Measurements from ENCODE around the gene LFNG.
"Not testable (repeated sequence)": the region's sequence is repeated elsewhere in the genome, so short reads cannot be mapped to it uniquely, and the experiment has no call there.

The LFNG gene

GRCh38 chr7:2530994-2531795, 11.6 kb downstream of the LFNG start:
- not testable (repeated sequence) for DNase-seq

GRCh38 chr7:2531796-2532110, 12.2 kb downstream of the LFNG start:
- not testable (repeated sequence) for DNase-seq

- DNase-seq: not testable (repeated sequence)
Observed at GRCh38 chr7:2532199-2532772, 12.7 kb downstream of the LFNG start.

GRCh38 chr7:2532816-2533215, 13.2 kb downstream of the LFNG start:
- not testable (repeated sequence) for DNase-seq

- DNase-seq: not testable (repeated sequence)
Observed at GRCh38 chr7:2533566-2533965, 14.0 kb downstream of the LFNG start.

GRCh38 chr7:2534214-2534613, 14.6 kb downstream of the LFNG start:
- not testable (repeated sequence) for DNase-seq

- DNase-seq: not testable (repeated sequence)
Observed at GRCh38 chr7:2535872-2536627, 16.5 kb downstream of the LFNG start.

GRCh38 chr7:2537981-2538851, 18.6 kb downstream of the LFNG start:
- DNase-seq: no peak

GRCh38 chr7:2539031-2539911, 19.7 kb downstream of the LFNG start:
- DNase-seq: no peak

GRCh38 chr7:2540133-2540532, 20.6 kb downstream of the LFNG start:
- no peak for DNase-seq

- DNase-seq: no peak
Observed at GRCh38 chr7:2540641-2541051, 21.1 kb downstream of the LFNG start.

- no peak for DNase-seq
Observed at GRCh38 chr7:2541291-2542010, 21.9 kb downstream of the LFNG start.

GRCh38 chr7:2542011-2542915, 22.7 kb downstream of the LFNG start:
- no peak for DNase-seq

GRCh38 chr7:2542916-2543871, 23.6 kb downstream of the LFNG start:
- DNase-seq: no peak

GRCh38 chr7:2544541-2545188, 25.1 kb downstream of the LFNG start:
- DNase-seq: no peak

GRCh38 chr7:2545746-2546425, 26.3 kb downstream of the LFNG start:
- DNase-seq: no peak

GRCh38 chr7:2546776-2547586, 27.4 kb downstream of the LFNG start:
- no peak for DNase-seq
